ENCODE results near the gene TTC28.

- no peak for TF ChIP-seq CTCF (IDR thresholded peaks at IDR 0.05)
- no peak for TF ChIP-seq EZH2 (IDR thresholded peaks at IDR 0.05)
- TF ChIP-seq EZH2phosphoT487 (IDR thresholded peaks at IDR 0.05): no peak
Measured at GRCh38 chr22:28217277-28217676, 462.4 kb downstream of the TTC28 start.
